A549 (cell line): ENCODE measurements around the gene CILP2. TPM values are rescaled to one million over a fixed set of nuclear protein-coding genes. Genes with fewer than 3 reads are reported as not detected.

Source experiments
- ATAC-seq, 2 experiments: fragments of 200-7000 bp in 1 of 2; fragments of >200 bp in 1 of 2; cut with Nextera tagmentation in 1 of 2; cut with Tn5 transposase in 1 of 2; 3 replicates each; pipeline versions ENCODE4 v1.8.0 to v1.9.1; 2018 to 2020; ENCODE audit warnings: mild to moderate bottlenecking in 1 of 2, moderate library complexity in 1 of 2
- CTCF ChIA-PET: fragments of 300-600 bp; sonication (Branson Sonifier 250); formaldehyde crosslinking; extraction: SDS; loops from one replicate; lab custom pipeline; 2021; ENCODE audit warnings: antibody characterized with exemption, inconsistent platforms; lab: Yijun Ruan, JAX
- POLR2A ChIA-PET: fragments of 350-600 bp; formaldehyde crosslinking; extraction: SDS; loops from one replicate; lab custom pipeline; 2021; ENCODE audit warnings: antibody characterized with exemption, inconsistent platforms; lab: Yijun Ruan, JAX
- DNase-seq, 2 experiments: peaks; one replicate each; pipeline versions ENCODE4 v3.0.0 to v3.0.0-alpha.2; 2011 to 2016; ENCODE audit warnings: low read depth in 1 of 2, low spot score in 1 of 2
- FAIRE-seq: peaks from 2 replicates; lab custom pipeline; 2011; peaks lifted over from hg19 to GRCh38; lab: Jason Lieb, UNC
- H3K27ac ChIP-seq, 2 experiments: fragments of >200 bp; sonication (Bioruptor Twin); formaldehyde crosslinking; 3 replicates each; pipeline ENCODE4 v1.5.1; 2016 to 2017
- H3K4me1 ChIP-seq: fragments of >200 bp; sonication (Bioruptor Twin); formaldehyde crosslinking; 3 replicates; pipeline ENCODE4 v1.6.1; 2016
- H3K4me2 ChIP-seq: fragments of >200 bp; sonication (Bioruptor Twin); formaldehyde crosslinking; 3 replicates; pipeline ENCODE4 v1.6.1; 2016
- H3K4me3 ChIP-seq: fragments of >200 bp; sonication (Bioruptor Twin); formaldehyde crosslinking; 3 replicates; pipeline ENCODE4 v1.5.1; 2016
- H3K9me3 ChIP-seq: fragments of >200 bp; sonication (Bioruptor Twin); formaldehyde crosslinking; 3 replicates; pipeline ENCODE4 v1.6.1; 2016
- EHMT2 ChIP-seq: fragments of 200-600 bp; sonication (generic); IDR thresholded peaks from 2 replicates; pipeline ENCODE4 v1.6.1; 2016; ENCODE audit warnings: antibody characterized with exemption, low read depth, mild to moderate bottlenecking, moderate library complexity
- EP300 ChIP-seq, 2 experiments: fragments of >200 bp; sonication (Bioruptor Twin); formaldehyde crosslinking; IDR thresholded peaks; 2 replicates in 1 of 2; 3 replicates in 1 of 2; pipeline ENCODE4 v1.6.1; 2016 to 2017
- GATA3 ChIP-seq: IDR thresholded peaks from 2 replicates; pipeline ENCODE4 v1.6.1; 2012; ENCODE audit warnings: borderline replicate concordance
- HDAC2 ChIP-seq: fragments of 200-600 bp; sonication (generic); IDR thresholded peaks from 2 replicates; pipeline ENCODE4 v1.6.1; 2016
- HOXA7 ChIP-seq: fragments of 250-450 bp; sonication (Bioruptor Pico); IDR thresholded peaks from 2 replicates; pipeline ENCODE4 v1.5.0; 2020; ENCODE audit warnings: mild to moderate bottlenecking, moderate library complexity
- HOXB5 ChIP-seq: fragments of 250-450 bp; sonication (Bioruptor Pico); IDR thresholded peaks from 2 replicates; pipeline ENCODE4 v1.5.0; 2020; ENCODE audit warnings: mild to moderate bottlenecking, moderate library complexity
- JUN ChIP-seq, 2 experiments: fragments of >200 bp; sonication (Bioruptor Twin); formaldehyde crosslinking; IDR thresholded peaks; 2 replicates in 1 of 2; 3 replicates in 1 of 2; pipeline ENCODE4 v1.6.1; 2016 to 2017
- JUNB ChIP-seq: fragments of >200 bp; sonication (Bioruptor Twin); formaldehyde crosslinking; IDR thresholded peaks from 2 replicates; pipeline ENCODE4 v1.6.1; 2016
- KDM5A ChIP-seq: fragments of 200-600 bp; sonication (generic); IDR thresholded peaks from 2 replicates; pipeline ENCODE4 v1.6.1; 2016; ENCODE audit warnings: antibody characterized with exemption, mild to moderate bottlenecking
- NR3C1 ChIP-seq: fragments of >200 bp; sonication (Bioruptor Twin); formaldehyde crosslinking; IDR thresholded peaks from 3 replicates; pipeline ENCODE4 v1.6.1; 2017
- RAD21 ChIP-seq, 2 experiments: fragments of >200 bp in 1 of 2; sonication (Bioruptor Twin) in 1 of 2; formaldehyde crosslinking in 1 of 2; IDR thresholded peaks in 1 of 2; conservative IDR thresholded peaks in 1 of 2; 2 replicates in 1 of 2; 3 replicates in 1 of 2; pipeline ENCODE4 v1.6.1; 2012 to 2018; ENCODE audit warnings: inconsistent platforms in 1 of 2
- RCOR1 ChIP-seq: fragments of 150-350 bp; IDR thresholded peaks from 2 replicates; pipeline ENCODE4 v1.6.1; 2014; ENCODE audit warnings: antibody characterized with exemption, low read length, low read depth
- REST ChIP-seq: fragments of 200-600 bp; sonication (generic); IDR thresholded peaks from 2 replicates; pipeline ENCODE4 v1.6.1; 2016; ENCODE audit warnings: antibody characterized with exemption, mild to moderate bottlenecking, moderate library complexity
- RFX5 ChIP-seq: fragments of 450-650 bp; IDR thresholded peaks from 2 replicates; pipeline ENCODE4 v1.7.1; 2014; ENCODE audit warnings: antibody characterized with exemption, mild to moderate bottlenecking, moderate library complexity
- TP53 ChIP-seq: fragments of 250-450 bp; sonication (Bioruptor Pico); IDR thresholded peaks from 2 replicates; pipeline ENCODE4 v1.5.0; 2021; ENCODE audit warnings: mild to moderate bottlenecking, moderate library complexity
- ZNF302 ChIP-seq: fragments of 250-450 bp; sonication (Bioruptor Pico); IDR thresholded peaks from 2 replicates; pipeline ENCODE4 v1.9.0; 2021; ENCODE audit warnings: inconsistent platforms, mild to moderate bottlenecking, moderate library complexity
- WGBS: methylation state at CpG from one replicate; pipeline ENCODE4 v1.1.6; 2017; ENCODE audit errors: missing lambda C conversion rate; 5-methylcytosine and 5-hydroxymethylcytosine counted together
- polyA plus RNA-seq, 4 experiments: library from polyadenylated mRNA; depleted of rRNA in 3 of 4; stranded (reverse); fragments of >200 nt; fragmentation: RNase III in 1 of 4; extraction: RNeasy Plus Mini Kit Qiagen cat#74134 plus additional on column Dnase treatment in 1 of 4; gene quantifications; 2 replicates in 3 of 4; 3 replicates in 1 of 4; pipeline ENCODE4 v1.2.3, GENCODE V29; 2011 to 2017
- TF ChIP-seq, protein P1 (sequence below): IDR thresholded peaks from 2 replicates; pipeline ENCODE4 v1.6.1; 2012

Gene CILP2
- polyA plus RNA-seq, 2 of the 4 experiments (the other 2 are of a cell fraction), result 0.17 TPM

- Histone ChIP-seq H3K27ac (no peak overlapping the region), H3K4me1 (no peaks in the 10 kb centered on the region), H3K9me3 (no peaks in the 10 kb centered on the region), H3K4me3 (no peak overlapping the region), H3K4me2 (no peak overlapping the region)
- CTCF ChIA-PET, result interaction anchor here (0.7 to 2.0 kb wide), 6 partner anchors 9 to 410 kb away, joined by 3 to 4 read pairs (median 3); no protein-coding TSS in a partner anchor
- WGBS, result 89% methylated on average over 6 of the region's 6 CpGs
- DNase-seq (no peak), FAIRE-seq (no peak), ATAC-seq (no peak)
- TF ChIP-seq HOXB5 (CRISPR knock-in tag) (no peak), REST (no peak)
- POLR2A ChIA-PET, result interaction anchor here (0.7 kb wide), 1 partner anchor 35 kb away, joined by 3 read pairs; no protein-coding TSS in a partner anchor
Measured at GRCh38 chr19:19578252-19578651, 40.2 kb downstream of the CILP2 start.

DNA sequence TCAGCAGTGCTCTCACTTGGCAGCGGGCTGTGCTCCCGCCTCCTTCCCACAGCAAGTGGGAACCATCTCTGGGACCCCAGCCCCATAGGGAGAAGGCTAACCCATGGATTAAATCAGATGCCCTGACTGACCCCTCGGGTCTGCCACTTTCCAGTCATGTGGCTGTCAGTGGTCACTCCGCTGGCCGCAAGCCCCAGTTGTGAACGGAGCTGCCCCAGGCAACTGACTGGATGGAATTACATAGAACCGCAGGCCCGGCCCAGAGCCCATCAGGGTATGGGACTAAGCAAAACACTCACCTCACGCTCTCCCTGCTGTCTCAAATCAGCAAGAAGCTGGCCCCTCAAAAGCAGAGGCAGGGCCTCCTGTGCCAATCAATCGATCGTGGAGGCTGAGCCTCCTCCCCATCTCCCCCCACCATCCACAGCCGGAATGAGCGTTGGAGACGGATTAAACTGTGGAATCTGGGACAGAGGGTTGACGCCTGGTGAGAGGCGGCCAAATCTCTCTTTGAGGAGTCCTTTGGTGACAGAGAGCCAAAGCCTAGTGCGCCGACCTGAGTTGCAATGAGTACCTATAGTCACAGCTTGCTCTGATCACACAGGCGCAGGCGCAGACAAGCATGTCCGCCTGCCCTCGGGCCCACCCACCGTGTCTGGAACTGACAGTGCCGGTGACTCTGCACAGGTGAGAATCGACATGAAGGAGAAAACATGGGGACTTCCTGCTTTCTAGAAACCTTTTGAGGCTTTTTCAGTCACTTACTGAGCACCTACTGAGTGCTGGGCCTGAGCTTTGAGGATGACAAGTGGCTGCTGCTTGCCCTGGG is 41.7 kb downstream of the CILP2 start:
- 88% methylated on average over 18 of the region's 25 CpGs for WGBS
- FAIRE-seq, result no peak

GRCh38 chr19:19580418-19580817 is 42.4 kb downstream of the CILP2 start:
- H3K4me3 ChIP-seq, result no peak overlapping the region
- POLR2A ChIA-PET, result no interaction called here
- H3K9me3 ChIP-seq, result no peaks in the 10 kb centered on the region
- no peak overlapping the region for H3K27ac ChIP-seq
- TF ChIP-seq KDM5A, result no peak
- no peak for TF ChIP-seq EP300 (IDR thresholded peaks at IDR 0.05)
- TF ChIP-seq RCOR1, result no peak
- ATAC-seq (no peak), FAIRE-seq (no peak), DNase-seq (no peak)
- 97% methylated on average over 4 of the region's 4 CpGs for WGBS
- CTCF ChIA-PET, result interaction anchor here (2.0 to 2.6 kb wide), 2 partner anchors 11 to 48 kb away, joined by 4 to 9 read pairs; no protein-coding TSS in a partner anchor
- no peaks in the 10 kb centered on the region for H3K4me1 ChIP-seq
- H3K4me2 ChIP-seq, result no peak overlapping the region

More for the DNA sequence above, 41.7 kb downstream of the CILP2 start:
- TF ChIP-seq NR3C1, result no peak
- TF ChIP-seq EHMT2, result no peak
- no peak for TF ChIP-seq HDAC2
- TF ChIP-seq RAD21 (conservative IDR thresholded peaks at IDR 0.05 in 1 of 2, IDR thresholded peaks at IDR 0.05 in 1 of 2), result no peak
- no peak for TF ChIP-seq ZNF302 (CRISPR knock-in tag)
- TF ChIP-seq TP53, result no peak
- TF ChIP-seq JUNB, result no peak
- no peak for TF ChIP-seq HOXA7
- no peak for TF ChIP-seq RFX5
- TF ChIP-seq JUN (IDR thresholded peaks at IDR 0.05), result no peak
- TF ChIP-seq, protein P1, sequence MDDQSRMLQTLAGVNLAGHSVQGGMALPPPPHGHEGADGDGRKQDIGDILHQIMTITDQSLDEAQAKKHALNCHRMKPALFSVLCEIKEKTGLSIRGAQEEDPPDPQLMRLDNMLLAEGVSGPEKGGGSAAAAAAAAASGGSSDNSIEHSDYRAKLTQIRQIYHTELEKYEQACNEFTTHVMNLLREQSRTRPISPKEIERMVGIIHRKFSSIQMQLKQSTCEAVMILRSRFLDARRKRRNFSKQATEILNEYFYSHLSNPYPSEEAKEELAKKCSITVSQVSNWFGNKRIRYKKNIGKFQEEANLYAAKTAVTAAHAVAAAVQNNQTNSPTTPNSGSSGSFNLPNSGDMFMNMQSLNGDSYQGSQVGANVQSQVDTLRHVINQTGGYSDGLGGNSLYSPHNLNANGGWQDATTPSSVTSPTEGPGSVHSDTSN, result no peak
- TF ChIP-seq GATA3, result no peak
- H3K9me3 ChIP-seq, result no peaks in the 10 kb centered on the region
- no peak for ATAC-seq
- H3K4me2 ChIP-seq, result no peak overlapping the region
- CTCF ChIA-PET, result interaction anchor here (1.2 to 2.0 kb wide), 2 partner anchors 11 to 25 kb away, joined by 4 read pairs; no protein-coding TSS in a partner anchor
- H3K4me3 ChIP-seq, result no peak overlapping the region
- no peak overlapping the region for H3K27ac ChIP-seq
- no peaks in the 10 kb centered on the region for H3K4me1 ChIP-seq
- DNase-seq, result no peak
- POLR2A ChIA-PET, result no interaction called here
